Activated CD8-positive, alpha-beta memory T cell treated with anti-CD3 and anti-CD28 coated beads, Interleukin-2, amount 10 ng/mL, durations not matched to agents 7 days and 5 days (primary cell): ENCODE data around the gene FHL3. TPM values are rescaled to one million over a fixed set of nuclear protein-coding genes. Genes with fewer than 3 reads are reported as not detected.

ENCODE experiments used
- ATAC-seq: fragments of 150-1000 bp; cut with Tn5 transposase; one replicate; pipeline ENCODE4 v1.10.0; 2021; ENCODE audit warnings: moderate library complexity
- CTCF ChIA-PET: fragments of 350-600 bp; sonication (Branson Sonifier 250); formaldehyde crosslinking; loops from one replicate; lab custom pipeline; 2021; ENCODE audit warnings: antibody characterized with exemption; lab: Charles Lee
- DNase-seq: peaks from one replicate; pipeline ENCODE4 v3.0.0-alpha.2; 2020
- H3K27ac Mint-ChIP-seq: one replicate; pipeline ENCODE4 v1.8.0; 2021; ENCODE audit warnings: mild to moderate bottlenecking, mixed read lengths
- H3K27me3 Mint-ChIP-seq: one replicate; pipeline ENCODE4 v1.8.0; 2021; ENCODE audit warnings: mixed read lengths
- H3K36me3 Mint-ChIP-seq: one replicate; pipeline ENCODE4 v1.8.0; 2021; ENCODE audit warnings: mild to moderate bottlenecking, mixed read lengths
- H3K4me1 Mint-ChIP-seq: one replicate; pipeline ENCODE4 v1.8.0; 2021; ENCODE audit warnings: mixed read lengths
- H3K4me3 Mint-ChIP-seq: one replicate; pipeline ENCODE4 v1.8.0; 2021; ENCODE audit warnings: mild to moderate bottlenecking, moderate library complexity, mixed read lengths
- H3K9me3 Mint-ChIP-seq: one replicate; pipeline ENCODE4 v1.8.0; 2022; ENCODE audit warnings: low read depth, mixed read lengths
- total RNA-seq, 2 experiments: library from RNA; stranded (reverse); gene quantifications; one replicate each; pipeline ENCODE4 v1.2.3, GENCODE V29; 2021

Gene FHL3
- total RNA-seq, 2 experiments from 2014 or later: 13.5 to 14.5 TPM

DNA sequence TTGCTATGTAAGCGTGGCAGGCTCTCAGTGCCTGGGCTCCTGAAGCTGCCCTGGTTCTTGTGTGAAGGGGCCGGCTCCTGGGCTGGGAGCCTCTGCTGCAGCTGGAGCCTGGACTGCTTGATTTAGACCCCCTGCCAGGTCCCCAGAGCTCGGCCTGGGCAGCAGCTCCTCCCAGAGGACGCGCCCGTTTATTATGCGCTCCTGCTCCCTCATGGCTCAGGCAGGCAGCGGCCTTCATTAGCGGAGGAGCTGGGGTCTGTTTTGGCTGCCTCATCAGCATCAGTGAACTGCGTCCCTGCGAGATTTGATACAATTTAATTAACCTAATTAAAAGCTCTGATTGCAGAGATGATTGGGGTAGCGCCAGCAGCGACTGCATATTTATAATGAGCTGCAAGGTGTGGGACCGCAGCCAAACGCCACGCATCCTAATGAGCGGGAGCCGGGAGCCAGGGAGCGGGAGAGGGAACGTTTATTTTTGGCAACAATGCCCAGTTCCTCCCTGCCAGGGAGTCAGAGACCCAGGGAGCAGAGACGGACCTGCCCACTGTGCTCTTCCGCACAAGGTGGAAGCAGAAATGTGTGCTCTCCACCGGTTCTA lies 23.9 kb upstream of the FHL3 start:
- Mint-ChIP-seq H3K27me3 (no peaks in the 10 kb centered on the region), H3K27ac (peak overlapping the region; percentile 82), H3K36me3 (peaks cover 7% of the 10 kb centered on the region), H3K4me3 (no peak overlapping the region), H3K4me1 (peaks cover 58% of the 10 kb centered on the region), H3K9me3 (no peaks in the 10 kb centered on the region)
- ATAC-seq: no peak
- DNase-seq: no peak
- CTCF ChIA-PET: interaction anchor here (1.1 to 6.9 kb wide), 5 partner anchors 9 to 806 kb away, joined by 3 to 34 read pairs (median 5); partner anchors contain the start of genes SF3A3 and UTP11

DNA sequence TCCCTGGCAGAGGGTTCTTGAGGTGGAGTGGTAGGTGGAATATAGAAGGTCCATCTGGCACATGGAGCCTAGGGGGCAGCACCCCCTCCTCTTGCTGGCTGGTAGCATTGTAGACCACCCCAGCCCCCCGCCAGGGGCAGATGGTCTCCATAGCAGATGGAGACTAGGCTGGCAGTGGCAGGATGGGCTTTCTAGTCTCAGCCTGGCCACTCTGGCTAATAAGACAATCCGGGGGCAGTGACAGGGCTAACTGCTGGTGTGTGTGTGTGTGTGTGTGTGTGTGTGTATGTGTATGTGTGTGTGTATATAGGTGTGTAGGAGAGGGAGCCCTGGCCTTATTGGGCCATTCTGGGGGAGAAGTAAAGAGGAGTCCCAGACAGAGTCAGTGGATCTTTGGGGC lies 23.4 kb upstream of the FHL3 start:
- CTCF ChIA-PET: interaction anchor here (0.5 to 6.9 kb wide), 7 partner anchors 8 to 807 kb away, joined by 3 to 34 read pairs (median 4); partner anchors contain the start of genes MTF1, SF3A3 and UTP11
- DNase-seq: no peak
- H3K4me3 Mint-ChIP-seq: no peak overlapping the region

DNA sequence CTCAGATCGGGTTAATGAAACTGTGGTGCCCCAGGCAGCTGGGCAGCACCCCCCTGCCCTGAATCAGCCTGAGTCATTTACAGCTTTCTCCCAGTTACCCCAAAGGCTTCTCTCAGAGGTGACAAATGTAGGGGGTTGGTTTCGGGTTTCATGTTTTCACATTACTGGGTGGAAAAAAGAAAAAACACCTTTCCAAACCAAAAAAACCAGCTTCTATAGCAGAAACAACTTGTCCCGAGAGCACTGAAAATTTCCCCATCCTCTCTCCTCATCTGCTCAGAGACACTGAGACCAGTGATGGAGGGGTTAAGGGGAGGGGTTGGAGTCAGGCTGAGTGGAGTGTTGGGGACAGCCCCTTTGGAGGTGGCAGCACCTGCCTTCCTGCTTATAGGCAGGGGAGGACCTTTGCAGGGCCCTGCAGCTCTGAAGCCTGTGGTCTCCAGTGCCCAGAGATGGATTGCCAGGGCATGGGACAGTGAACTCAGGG lies 22.8 kb upstream of the FHL3 start:
- CTCF ChIA-PET: interaction anchor here (0.5 to 6.9 kb wide), 13 partner anchors 10 to 1551 kb away, joined by 3 to 34 read pairs (median 4); partner anchors contain the start of genes MTF1, POU3F1, SF3A3 and UTP11
- Mint-ChIP-seq H3K36me3 (peaks cover 12% of the 10 kb centered on the region), H3K27ac (peak overlapping the region; percentile 58), H3K27me3 (no peaks in the 10 kb centered on the region), H3K9me3 (no peaks in the 10 kb centered on the region), H3K4me1 (peaks cover 58% of the 10 kb centered on the region), H3K4me3 (no peak overlapping the region)
- DNase-seq (peak; percentile 74), ATAC-seq (peak; percentile 73)

More for the DNA sequence above, 23.4 kb upstream of the FHL3 start:
- no peaks in the 10 kb centered on the region for H3K27me3 Mint-ChIP-seq
- H3K9me3 Mint-ChIP-seq: no peaks in the 10 kb centered on the region
- H3K27ac Mint-ChIP-seq: peak overlapping the region; percentile 58
- H3K4me1 Mint-ChIP-seq: peaks cover 58% of the 10 kb centered on the region
- peaks cover 10% of the 10 kb centered on the region for H3K36me3 Mint-ChIP-seq
- ATAC-seq: no peak

DNA sequence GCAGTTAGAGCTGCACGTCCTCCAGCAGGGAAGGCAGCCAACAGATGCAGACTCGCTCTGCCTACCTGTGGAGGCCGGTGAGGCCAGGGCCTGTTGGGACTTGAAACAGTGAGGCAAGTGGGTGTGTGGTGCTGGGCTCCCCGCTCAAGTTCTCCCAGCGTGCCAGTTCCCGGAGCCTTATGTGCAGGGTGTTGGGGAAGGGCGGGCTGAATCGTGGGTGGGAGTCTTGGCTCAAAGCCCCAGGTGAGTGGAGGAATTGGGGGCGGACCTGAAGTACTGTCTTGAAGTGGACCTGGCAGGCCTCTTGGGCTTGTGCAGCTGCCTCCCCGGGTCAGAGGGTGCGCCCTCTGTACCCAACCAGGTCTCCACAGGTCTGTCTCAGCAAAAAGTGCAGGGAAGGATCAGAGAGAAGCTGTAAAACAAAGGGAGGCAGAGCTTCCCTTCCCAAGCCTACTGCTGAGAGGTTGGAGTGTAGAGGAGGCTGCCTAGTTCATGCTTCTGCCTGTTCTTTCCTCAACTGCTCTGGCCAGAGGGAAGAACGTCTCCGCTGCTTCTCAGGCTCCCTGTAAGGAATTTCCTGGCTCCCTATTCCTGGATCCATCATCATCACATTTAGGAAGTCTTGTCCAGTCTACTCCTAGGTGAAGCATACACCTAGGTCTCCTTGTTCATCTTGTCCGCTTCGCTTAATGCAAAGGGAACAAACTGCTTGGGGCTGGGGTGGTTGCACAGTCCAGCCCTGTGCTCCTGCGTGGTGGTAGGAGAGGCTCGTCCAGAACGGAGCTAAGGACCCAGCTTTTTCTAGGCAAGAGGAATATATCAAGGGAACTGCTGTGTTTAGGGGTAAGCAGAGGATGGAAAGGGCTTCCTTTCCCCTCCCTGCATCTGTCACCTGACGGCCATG lies 22.1 kb upstream of the FHL3 start:
- H3K27me3 Mint-ChIP-seq: no peaks in the 10 kb centered on the region
- CTCF ChIA-PET: interaction anchor here (0.7 to 6.9 kb wide), 15 partner anchors 9 to 1552 kb away, joined by 3 to 34 read pairs (median 4); partner anchors contain the start of genes MTF1, POU3F1 and UTP11
- H3K4me1 Mint-ChIP-seq: peaks cover 58% of the 10 kb centered on the region
- H3K4me3 Mint-ChIP-seq: no peak overlapping the region
- peak overlapping the region; percentile 58 for H3K27ac Mint-ChIP-seq
- no peaks in the 10 kb centered on the region for H3K9me3 Mint-ChIP-seq
- DNase-seq (no peak), ATAC-seq (no peak)
- H3K36me3 Mint-ChIP-seq: peaks cover 15% of the 10 kb centered on the region

DNA sequence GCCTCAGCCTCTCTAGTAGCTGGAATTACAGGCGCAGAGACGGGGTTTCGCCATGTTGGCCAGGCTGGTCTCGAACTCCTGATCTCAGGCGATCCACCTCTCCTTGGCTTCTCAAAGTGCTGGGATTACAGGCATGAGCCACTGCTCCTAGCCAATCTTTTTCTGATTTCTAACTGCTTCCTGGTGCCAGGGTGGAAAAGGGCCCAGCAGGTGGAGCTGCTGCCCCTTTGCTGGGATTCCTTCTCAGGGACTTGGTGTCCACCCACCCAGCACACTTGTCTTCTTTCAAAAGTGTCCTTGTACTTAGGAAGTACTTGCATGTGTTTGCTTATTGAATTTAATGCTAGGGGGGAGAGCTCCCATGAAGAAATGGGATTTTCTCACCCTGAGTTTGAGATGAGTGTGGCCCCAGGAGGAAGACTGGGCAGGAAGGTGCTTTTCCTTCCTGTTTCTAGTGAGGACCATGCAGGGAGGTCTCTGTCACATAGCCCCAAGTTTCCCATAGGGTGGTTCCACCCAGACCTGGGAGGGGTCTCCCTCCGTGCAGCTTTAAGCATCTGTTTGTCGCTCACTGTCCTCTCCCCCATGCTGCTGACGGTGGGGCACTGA lies 21.4 kb upstream of the FHL3 start:
- ATAC-seq: no peak
- CTCF ChIA-PET: interaction anchor here (0.8 to 6.9 kb wide), 12 partner anchors 11 to 1553 kb away, joined by 3 to 34 read pairs (median 4); partner anchors contain the start of genes POU3F1 and UTP11
- no peaks in the 10 kb centered on the region for H3K9me3 Mint-ChIP-seq
- no peaks in the 10 kb centered on the region for H3K27me3 Mint-ChIP-seq
- H3K27ac Mint-ChIP-seq: peak overlapping the region; percentile 16
- DNase-seq: peak; percentile 66
- H3K4me3 Mint-ChIP-seq: no peak overlapping the region
- H3K36me3 Mint-ChIP-seq: peaks cover 20% of the 10 kb centered on the region
- H3K4me1 Mint-ChIP-seq: peaks cover 58% of the 10 kb centered on the region

DNA sequence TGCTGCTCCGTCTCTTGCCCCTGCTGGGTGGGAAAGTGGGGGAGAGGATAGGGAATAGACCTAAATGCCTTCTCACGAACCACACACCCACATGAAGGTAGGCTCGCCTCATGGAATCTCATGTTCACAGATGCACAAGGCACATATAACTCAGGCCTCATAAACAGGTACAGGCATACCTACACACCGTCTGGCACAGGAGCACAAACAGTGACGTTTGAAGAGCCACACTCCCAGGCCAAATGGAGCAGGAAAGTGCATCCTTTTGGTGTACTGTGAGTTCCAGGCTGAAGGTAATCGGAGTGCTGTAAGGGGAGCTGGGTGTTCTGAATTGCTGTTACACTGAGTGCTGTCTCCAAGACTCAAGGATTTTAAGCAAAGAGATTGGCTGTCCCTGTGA lies 20.4 kb upstream of the FHL3 start:
- ATAC-seq (no peak), DNase-seq (no peak)
- Mint-ChIP-seq H3K9me3 (no peaks in the 10 kb centered on the region), H3K4me1 (peaks cover 49% of the 10 kb centered on the region), H3K4me3 (no peak overlapping the region), H3K27ac (peak overlapping the region; percentile 10), H3K36me3 (peaks cover 21% of the 10 kb centered on the region), H3K27me3 (no peaks in the 10 kb centered on the region)
- CTCF ChIA-PET: interaction anchor here (1.0 to 6.9 kb wide), 8 partner anchors 10 to 809 kb away, joined by 3 to 34 read pairs (median 4); partner anchors contain the start of gene UTP11

DNA sequence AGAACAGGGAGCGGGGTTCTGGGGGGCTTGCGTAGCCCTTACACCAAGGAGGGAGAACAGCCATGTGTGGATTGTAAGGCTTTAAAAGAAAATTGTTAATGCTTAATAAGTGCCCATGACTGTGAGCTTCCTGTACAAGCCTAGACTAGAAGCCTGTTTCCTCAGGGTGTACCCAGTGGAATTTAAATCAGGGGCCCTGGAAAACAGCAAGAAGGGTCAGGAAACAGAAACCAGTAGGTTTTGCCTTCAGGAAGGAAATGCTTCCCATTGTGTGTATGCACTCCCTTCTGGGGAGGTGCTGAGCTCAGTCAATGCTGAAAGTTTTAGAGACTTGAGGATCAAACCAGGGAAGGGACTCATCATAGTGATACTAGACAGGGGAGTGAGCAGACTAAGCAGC lies 19.9 kb upstream of the FHL3 start:
- Mint-ChIP-seq H3K9me3 (no peaks in the 10 kb centered on the region), H3K27me3 (no peaks in the 10 kb centered on the region), H3K27ac (peak overlapping the region; percentile 10), H3K36me3 (peaks cover 25% of the 10 kb centered on the region), H3K4me3 (no peak overlapping the region), H3K4me1 (peaks cover 48% of the 10 kb centered on the region)
- CTCF ChIA-PET: interaction anchor here (1.0 to 6.9 kb wide), 6 partner anchors 12 to 810 kb away, joined by 3 to 34 read pairs (median 4); partner anchors contain the start of gene UTP11
- DNase-seq (no peak), ATAC-seq (no peak)

DNA sequence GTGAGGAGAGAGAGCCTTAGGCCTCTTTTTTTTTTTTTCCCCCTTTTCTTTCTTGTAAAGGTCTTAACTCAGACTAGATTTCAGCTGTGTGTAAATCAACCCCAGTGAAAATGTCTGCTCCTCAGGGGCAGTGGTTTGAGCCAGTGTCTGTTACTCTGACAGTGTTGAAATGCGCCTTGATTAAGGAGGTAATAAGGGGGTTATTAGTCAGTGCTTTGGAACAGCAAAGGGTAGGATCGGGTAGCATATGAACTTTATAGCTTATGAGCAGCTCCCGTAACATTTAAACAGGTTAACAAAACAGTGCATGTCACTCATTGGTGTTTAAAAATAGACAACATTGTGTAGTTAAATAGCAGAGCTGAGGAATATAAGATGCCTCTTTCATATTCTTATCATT lies 17.5 kb upstream of the FHL3 start:
- Mint-ChIP-seq H3K27me3 (no peaks in the 10 kb centered on the region), H3K4me3 (no peak overlapping the region), H3K4me1 (peaks cover 32% of the 10 kb centered on the region), H3K36me3 (peaks cover 41% of the 10 kb centered on the region), H3K27ac (no peak overlapping the region), H3K9me3 (no peaks in the 10 kb centered on the region)
- no peak for ATAC-seq
- DNase-seq: no peak
- CTCF ChIA-PET: interaction anchor here (1.5 kb wide), 2 partner anchors 32 to 163 kb away, joined by 4 read pairs; no protein-coding TSS in a partner anchor

DNA sequence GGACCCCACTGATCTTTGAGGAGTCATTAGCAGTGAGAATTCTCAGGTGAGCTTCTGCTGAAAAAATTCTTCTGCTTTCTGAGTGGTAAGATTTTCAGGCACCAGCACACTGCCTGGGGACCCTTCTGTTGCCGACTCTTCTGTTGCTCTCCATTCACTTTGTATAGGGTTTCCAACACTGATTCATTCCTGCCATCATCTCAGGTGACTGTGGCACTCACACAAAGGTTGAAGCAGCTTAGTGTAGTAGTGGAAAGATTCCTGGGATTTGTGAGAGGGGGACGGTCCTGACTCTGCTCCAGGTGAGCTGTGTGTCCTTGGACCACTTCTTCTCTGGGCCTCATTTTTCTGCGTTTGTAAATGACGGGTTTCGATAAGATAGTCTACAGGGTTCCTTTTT lies 16.7 kb upstream of the FHL3 start:
- ATAC-seq: no peak
- CTCF ChIA-PET: interaction anchor here (1.5 to 4.8 kb wide), 3 partner anchors 8 to 31 kb away, joined by 4 to 28 read pairs (median 8); no protein-coding TSS in a partner anchor
- Mint-ChIP-seq H3K4me1 (peaks cover 25% of the 10 kb centered on the region), H3K27me3 (no peaks in the 10 kb centered on the region), H3K36me3 (peaks cover 44% of the 10 kb centered on the region), H3K4me3 (no peak overlapping the region), H3K9me3 (no peaks in the 10 kb centered on the region), H3K27ac (no peak overlapping the region)
- DNase-seq: no peak

DNA sequence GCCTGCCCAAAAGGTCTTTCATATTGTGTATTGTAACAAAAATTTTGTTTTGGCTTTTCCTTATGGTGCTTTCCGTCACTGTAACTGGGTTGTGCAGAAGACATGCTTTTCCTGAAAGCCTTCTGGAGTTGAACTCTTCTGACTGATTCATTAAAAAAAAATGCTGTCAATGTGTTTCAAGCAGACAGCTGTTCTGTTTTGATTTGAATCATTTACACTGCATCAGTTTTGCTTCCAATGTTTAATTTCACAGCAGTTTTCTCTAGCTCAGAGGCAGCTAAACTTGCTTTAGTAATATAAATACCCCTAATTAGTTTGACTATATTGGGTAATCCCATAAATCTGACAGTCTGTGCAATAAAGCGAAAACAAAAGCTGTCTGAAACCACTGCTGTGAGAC lies 15.1 kb upstream of the FHL3 start:
- H3K4me3 Mint-ChIP-seq: no peak overlapping the region
- no peak for ATAC-seq
- H3K9me3 Mint-ChIP-seq: no peaks in the 10 kb centered on the region
- H3K4me1 Mint-ChIP-seq: peaks cover 17% of the 10 kb centered on the region
- no peak for DNase-seq
- no peaks in the 10 kb centered on the region for H3K27me3 Mint-ChIP-seq
- peaks cover 47% of the 10 kb centered on the region for H3K36me3 Mint-ChIP-seq
- CTCF ChIA-PET: interaction anchor here (1.9 to 4.8 kb wide), 4 partner anchors 9 to 815 kb away, joined by 7 to 28 read pairs (median 18); partner anchors contain the start of gene SF3A3
- H3K27ac Mint-ChIP-seq: no peak overlapping the region

DNA sequence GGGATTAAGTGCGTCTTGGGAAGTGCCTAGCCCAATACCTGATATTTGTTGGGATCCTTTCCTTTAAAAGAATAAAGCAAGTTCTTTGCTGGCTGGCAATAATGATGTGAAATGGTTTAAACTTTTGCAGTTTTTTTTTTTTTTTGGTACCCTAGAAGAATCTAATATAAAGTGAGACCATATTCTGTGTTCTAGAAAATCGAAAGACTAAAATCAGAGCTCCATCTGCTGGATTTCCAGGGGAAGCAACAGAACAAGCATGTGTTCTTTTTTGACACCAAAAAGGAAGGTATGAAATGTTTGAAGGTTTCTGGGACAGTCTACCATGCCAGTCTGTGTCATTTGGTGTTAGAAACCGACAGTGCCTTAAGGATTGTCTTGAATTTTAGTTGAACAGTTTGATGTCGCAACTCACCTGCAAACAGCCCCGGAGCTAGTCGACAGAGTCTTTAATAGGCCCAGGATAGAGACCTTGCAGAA lies 13.6 kb upstream of the FHL3 start:
- Mint-ChIP-seq H3K4me3 (no peak overlapping the region), H3K9me3 (no peaks in the 10 kb centered on the region), H3K36me3 (peaks cover 41% of the 10 kb centered on the region), H3K27me3 (no peaks in the 10 kb centered on the region), H3K27ac (no peak overlapping the region), H3K4me1 (peaks cover 29% of the 10 kb centered on the region)
- ATAC-seq (peak; percentile 47), DNase-seq (no peak)
- CTCF ChIA-PET: interaction anchor here (0.7 to 4.8 kb wide), 11 partner anchors 9 to 816 kb away, joined by 3 to 28 read pairs (median 5); partner anchors contain the start of gene SF3A3

DNA sequence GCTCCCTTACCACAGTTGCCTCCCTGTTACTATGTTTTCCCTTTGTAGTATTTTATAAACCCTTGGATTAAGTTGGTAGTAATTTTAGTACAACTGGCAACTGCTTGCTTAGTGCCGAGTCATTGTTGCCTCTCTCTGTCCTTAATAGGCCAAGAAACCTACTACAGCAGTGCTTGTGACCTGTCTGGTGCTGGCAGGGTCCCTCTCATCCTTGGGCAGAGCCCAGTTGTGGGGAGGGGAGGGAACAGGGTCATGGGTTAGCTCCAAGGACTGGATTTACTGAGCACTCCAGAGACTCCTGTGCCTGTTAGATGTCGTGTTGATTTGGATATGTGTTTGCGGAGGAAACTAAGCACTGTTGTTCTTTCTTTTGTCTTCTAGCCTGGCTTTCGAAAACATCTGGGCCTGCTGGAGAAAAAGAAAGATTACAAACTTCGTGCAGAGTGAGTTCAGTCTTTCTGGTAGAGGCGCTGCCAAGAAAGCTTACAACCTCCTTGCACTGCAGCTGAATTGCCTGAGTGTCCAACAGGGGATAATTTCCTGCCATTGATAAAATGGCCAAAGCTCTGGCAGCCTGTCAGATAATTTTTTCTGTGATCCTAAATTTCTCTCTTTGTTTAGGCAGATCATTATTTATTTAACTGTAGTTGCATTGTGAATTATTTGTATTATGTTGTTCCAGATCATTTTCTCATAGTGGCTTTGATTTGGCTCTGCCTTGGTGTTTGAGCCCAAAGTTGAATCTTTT lies 10.8 kb upstream of the FHL3 start:
- no peaks in the 10 kb centered on the region for H3K9me3 Mint-ChIP-seq
- H3K27me3 Mint-ChIP-seq: no peaks in the 10 kb centered on the region
- no peak overlapping the region for H3K4me3 Mint-ChIP-seq
- peaks cover 47% of the 10 kb centered on the region for H3K4me1 Mint-ChIP-seq
- H3K36me3 Mint-ChIP-seq: peaks cover 34% of the 10 kb centered on the region
- no peak for DNase-seq
- peak overlapping the region; percentile 29 for H3K27ac Mint-ChIP-seq
- CTCF ChIA-PET: interaction anchor here (1.7 to 9.7 kb wide), 2 partner anchors 10 to 24 kb away, joined by 5 to 87 read pairs; partner anchors contain the start of gene SF3A3
- no peak for ATAC-seq
